ENCODE results near the gene RIBC1.

The RIBC1 gene

DNA sequence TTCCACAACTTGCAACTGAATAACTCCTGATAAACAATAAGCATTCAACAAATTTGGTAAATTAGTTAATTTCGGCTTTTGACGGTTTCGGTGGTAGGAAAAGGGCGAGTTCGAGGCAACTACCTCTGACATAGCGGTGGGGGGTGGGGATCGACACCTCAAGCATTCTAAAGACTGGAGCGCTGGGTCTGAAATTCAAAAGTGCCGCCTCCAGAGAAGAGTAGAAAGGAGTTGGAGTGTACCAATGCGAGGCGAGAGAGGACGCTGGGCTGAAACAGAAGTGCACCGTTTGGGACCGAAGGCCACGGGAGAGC is 944 bp upstream of the RIBC1 start:
- TF ChIP-seq YY1 (IDR thresholded peaks at IDR 0.05; ENCODE audit: low read depth) = no peak
- TF ChIP-seq ZBTB7A (IDR thresholded peaks at IDR 0.05; ENCODE audit: low read depth) = no peak
- TF ChIP-seq TCF12 (IDR thresholded peaks at IDR 0.05; ENCODE audit: low read depth) = no peak
- TF ChIP-seq CEBPB (IDR thresholded peaks at IDR 0.05) = no peak
- no peak for TF ChIP-seq EP300 (IDR thresholded peaks at IDR 0.05; ENCODE audit: borderline replicate concordance)
- no peak for TF ChIP-seq CREB1 (IDR thresholded peaks at IDR 0.05; ENCODE audit: low read depth)
- TF ChIP-seq RAD21 (IDR thresholded peaks at IDR 0.05; ENCODE audit: low read depth) = no peak
- TF ChIP-seq TEAD4 (IDR thresholded peaks at IDR 0.05) = no peak
- TF ChIP-seq, protein P1, sequence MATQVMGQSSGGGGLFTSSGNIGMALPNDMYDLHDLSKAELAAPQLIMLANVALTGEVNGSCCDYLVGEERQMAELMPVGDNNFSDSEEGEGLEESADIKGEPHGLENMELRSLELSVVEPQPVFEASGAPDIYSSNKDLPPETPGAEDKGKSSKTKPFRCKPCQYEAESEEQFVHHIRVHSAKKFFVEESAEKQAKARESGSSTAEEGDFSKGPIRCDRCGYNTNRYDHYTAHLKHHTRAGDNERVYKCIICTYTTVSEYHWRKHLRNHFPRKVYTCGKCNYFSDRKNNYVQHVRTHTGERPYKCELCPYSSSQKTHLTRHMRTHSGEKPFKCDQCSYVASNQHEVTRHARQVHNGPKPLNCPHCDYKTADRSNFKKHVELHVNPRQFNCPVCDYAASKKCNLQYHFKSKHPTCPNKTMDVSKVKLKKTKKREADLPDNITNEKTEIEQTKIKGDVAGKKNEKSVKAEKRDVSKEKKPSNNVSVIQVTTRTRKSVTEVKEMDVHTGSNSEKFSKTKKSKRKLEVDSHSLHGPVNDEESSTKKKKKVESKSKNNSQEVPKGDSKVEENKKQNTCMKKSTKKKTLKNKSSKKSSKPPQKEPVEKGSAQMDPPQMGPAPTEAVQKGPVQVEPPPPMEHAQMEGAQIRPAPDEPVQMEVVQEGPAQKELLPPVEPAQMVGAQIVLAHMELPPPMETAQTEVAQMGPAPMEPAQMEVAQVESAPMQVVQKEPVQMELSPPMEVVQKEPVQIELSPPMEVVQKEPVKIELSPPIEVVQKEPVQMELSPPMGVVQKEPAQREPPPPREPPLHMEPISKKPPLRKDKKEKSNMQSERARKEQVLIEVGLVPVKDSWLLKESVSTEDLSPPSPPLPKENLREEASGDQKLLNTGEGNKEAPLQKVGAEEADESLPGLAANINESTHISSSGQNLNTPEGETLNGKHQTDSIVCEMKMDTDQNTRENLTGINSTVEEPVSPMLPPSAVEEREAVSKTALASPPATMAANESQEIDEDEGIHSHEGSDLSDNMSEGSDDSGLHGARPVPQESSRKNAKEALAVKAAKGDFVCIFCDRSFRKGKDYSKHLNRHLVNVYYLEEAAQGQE (IDR thresholded peaks at IDR 0.05; ENCODE audit: low read depth) = no peak

- TF ChIP-seq MAX (IDR thresholded peaks at IDR 0.05) = peak; percentile 54; the same call in 1 of the 2 replicates
- TF ChIP-seq EP300 (IDR thresholded peaks at IDR 0.05; ENCODE audit: borderline replicate concordance) = peak; percentile 22; the same call in 1 of the 2 replicates
- TF ChIP-seq, protein P2, sequence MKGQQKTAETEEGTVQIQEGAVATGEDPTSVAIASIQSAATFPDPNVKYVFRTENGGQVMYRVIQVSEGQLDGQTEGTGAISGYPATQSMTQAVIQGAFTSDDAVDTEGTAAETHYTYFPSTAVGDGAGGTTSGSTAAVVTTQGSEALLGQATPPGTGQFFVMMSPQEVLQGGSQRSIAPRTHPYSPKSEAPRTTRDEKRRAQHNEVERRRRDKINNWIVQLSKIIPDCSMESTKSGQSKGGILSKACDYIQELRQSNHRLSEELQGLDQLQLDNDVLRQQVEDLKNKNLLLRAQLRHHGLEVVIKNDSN (IDR thresholded peaks at IDR 0.05) = no peak
- TF ChIP-seq RAD21 (IDR thresholded peaks at IDR 0.05; ENCODE audit: low read depth) = no peak
- peak; percentile 60; the same call in 1 of the 2 replicates for TF ChIP-seq TAF1 (IDR thresholded peaks at IDR 0.05; ENCODE audit: low read depth)
These were observed 400 bp upstream of the RIBC1 start, which contains the start of gene SMC1A for GRCh38 chrX:53422086-53422860. TSS of gene SMC1A (minus strand) at chrX:53422654. CDS start at chrX:53422600, 54 bp downstream.

DNA sequence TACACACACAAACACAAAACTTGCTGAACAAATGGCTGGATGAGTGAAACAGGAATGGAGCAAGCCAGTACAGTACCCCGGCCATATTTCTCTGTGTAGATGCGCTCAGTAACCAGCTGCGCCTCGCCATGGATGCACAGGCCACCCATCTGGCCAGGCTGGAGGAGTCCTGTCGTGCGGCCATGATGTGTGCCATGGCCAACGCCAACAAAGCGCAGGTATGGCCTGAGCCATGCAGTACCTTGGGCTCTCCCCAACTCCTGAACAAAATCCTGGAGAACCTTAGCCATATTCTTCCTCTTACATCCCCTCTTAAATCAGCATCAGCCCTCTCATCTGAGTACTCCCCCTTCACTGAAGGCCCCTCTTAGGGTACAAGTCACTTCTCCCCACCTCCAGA is 7.1 kb downstream of the RIBC1 start:
- no peak for TF ChIP-seq TCF12 (IDR thresholded peaks at IDR 0.05; ENCODE audit: low read depth)
- no peak for TF ChIP-seq NFIC (IDR thresholded peaks at IDR 0.05)
- TF ChIP-seq CREB1 (IDR thresholded peaks at IDR 0.05; ENCODE audit: low read depth) = no peak
- TF ChIP-seq TAF1 (IDR thresholded peaks at IDR 0.05; ENCODE audit: low read depth) = no peak
- no peak for TF ChIP-seq ZBTB7A (IDR thresholded peaks at IDR 0.05; ENCODE audit: low read depth)
- no peak for TF ChIP-seq RAD21 (IDR thresholded peaks at IDR 0.05; ENCODE audit: low read depth)
- no peak for TF ChIP-seq CEBPB (IDR thresholded peaks at IDR 0.05)
- no peak for TF ChIP-seq YY1 (IDR thresholded peaks at IDR 0.05; ENCODE audit: low read depth)
- TF ChIP-seq, protein P2 (IDR thresholded peaks at IDR 0.05) = no peak
- TF ChIP-seq, protein P1 (IDR thresholded peaks at IDR 0.05; ENCODE audit: low read depth) = no peak
- no peak for TF ChIP-seq EP300 (IDR thresholded peaks at IDR 0.05; ENCODE audit: borderline replicate concordance)

GRCh38 chrX:53430231-53430630 is 7.6 kb downstream of the RIBC1 start:
- TF ChIP-seq, protein P2 (IDR thresholded peaks at IDR 0.05) = no peak
- TF ChIP-seq TCF12 (IDR thresholded peaks at IDR 0.05; ENCODE audit: low read depth) (no peak), TEAD4 (IDR thresholded peaks at IDR 0.05) (no peak), CEBPB (IDR thresholded peaks at IDR 0.05) (no peak), ZBTB7A (IDR thresholded peaks at IDR 0.05; ENCODE audit: low read depth) (no peak), RAD21 (IDR thresholded peaks at IDR 0.05; ENCODE audit: low read depth) (no peak), EP300 (IDR thresholded peaks at IDR 0.05; ENCODE audit: borderline replicate concordance) (no peak), TAF1 (IDR thresholded peaks at IDR 0.05; ENCODE audit: low read depth) (no peak), EGR1 (IDR thresholded peaks at IDR 0.05) (no peak), CREB1 (IDR thresholded peaks at IDR 0.05; ENCODE audit: low read depth) (no peak), YY1 (IDR thresholded peaks at IDR 0.05; ENCODE audit: low read depth) (no peak), NFIC (IDR thresholded peaks at IDR 0.05) (no peak), FOXM1 (IDR thresholded peaks at IDR 0.05; ENCODE audit: borderline replicate concordance, low read depth) (no peak), MAX (IDR thresholded peaks at IDR 0.05) (no peak)
- TF ChIP-seq, protein P1 (IDR thresholded peaks at IDR 0.05; ENCODE audit: low read depth) = no peak

Measured in Ishikawa (cell line).